CD4-positive, alpha-beta T cell treated with Interleukin-10 for 1 hour (primary cell): ENCODE results near the gene LAMC3.

Experiments used
- DNase-seq: peaks from one replicate; pipeline ENCODE4 v3.0.0-alpha.2; 2020

The LAMC3 gene

GRCh38 chr9:131048820-131049219 is 39.8 kb downstream of the LAMC3 start:
- no peak for DNase-seq

- no peak for DNase-seq
Measured at GRCh38 chr9:131049829-131050715, 41.1 kb downstream of the LAMC3 start.

GRCh38 chr9:131050831-131051230 is 41.9 kb downstream of the LAMC3 start:
- DNase-seq, result no peak

GRCh38 chr9:131051592-131052517 is 42.9 kb downstream of the LAMC3 start:
- DNase-seq, result no peak

GRCh38 chr9:131053896-131054295 is 44.9 kb downstream of the LAMC3 start:
- DNase-seq, result no peak

GRCh38 chr9:131056781-131057506 is 48.0 kb downstream of the LAMC3 start:
- DNase-seq, result no peak

- DNase-seq, result no peak
Measured at GRCh38 chr9:131060900-131061630, 52.1 kb downstream of the LAMC3 start.

GRCh38 chr9:131062969-131063368 is 54.0 kb downstream of the LAMC3 start:
- DNase-seq, result no peak

- no peak for DNase-seq
Measured at GRCh38 chr9:131065599-131065998, 56.6 kb downstream of the LAMC3 start.

GRCh38 chr9:131067625-131068024 is 58.7 kb downstream of the LAMC3 start:
- DNase-seq, result no peak

GRCh38 chr9:131068076-131068816 is 59.3 kb downstream of the LAMC3 start:
- no peak for DNase-seq

GRCh38 chr9:131069699-131070098 is 60.7 kb downstream of the LAMC3 start:
- DNase-seq, result no peak

GRCh38 chr9:131072107-131072870 is 63.3 kb downstream of the LAMC3 start:
- DNase-seq, result no peak

- DNase-seq, result no peak
Measured at GRCh38 chr9:131072871-131073237, 63.9 kb downstream of the LAMC3 start.

GRCh38 chr9:131076347-131077195 is 67.6 kb downstream of the LAMC3 start:
- no peak for DNase-seq

GRCh38 chr9:131078427-131079366 is 69.7 kb downstream of the LAMC3 start:
- DNase-seq, result no peak

- no peak for DNase-seq
Measured at GRCh38 chr9:131080589-131080988, 71.6 kb downstream of the LAMC3 start.

- no peak for DNase-seq
Measured at GRCh38 chr9:131081868-131082267, 72.9 kb downstream of the LAMC3 start.
